AG20443 (cell line): Measurements from ENCODE around the gene PLCB4.
"Not testable (repeated sequence)": the region's sequence is repeated elsewhere in the genome, so short reads cannot be mapped to it uniquely, and the experiment has no call there.

Experiments used
- DNase-seq: peaks from one replicate; pipeline ENCODE4 v3.0.0; 2012; ENCODE audit warnings: low spot score, mixed read lengths

Gene PLCB4

DNA sequence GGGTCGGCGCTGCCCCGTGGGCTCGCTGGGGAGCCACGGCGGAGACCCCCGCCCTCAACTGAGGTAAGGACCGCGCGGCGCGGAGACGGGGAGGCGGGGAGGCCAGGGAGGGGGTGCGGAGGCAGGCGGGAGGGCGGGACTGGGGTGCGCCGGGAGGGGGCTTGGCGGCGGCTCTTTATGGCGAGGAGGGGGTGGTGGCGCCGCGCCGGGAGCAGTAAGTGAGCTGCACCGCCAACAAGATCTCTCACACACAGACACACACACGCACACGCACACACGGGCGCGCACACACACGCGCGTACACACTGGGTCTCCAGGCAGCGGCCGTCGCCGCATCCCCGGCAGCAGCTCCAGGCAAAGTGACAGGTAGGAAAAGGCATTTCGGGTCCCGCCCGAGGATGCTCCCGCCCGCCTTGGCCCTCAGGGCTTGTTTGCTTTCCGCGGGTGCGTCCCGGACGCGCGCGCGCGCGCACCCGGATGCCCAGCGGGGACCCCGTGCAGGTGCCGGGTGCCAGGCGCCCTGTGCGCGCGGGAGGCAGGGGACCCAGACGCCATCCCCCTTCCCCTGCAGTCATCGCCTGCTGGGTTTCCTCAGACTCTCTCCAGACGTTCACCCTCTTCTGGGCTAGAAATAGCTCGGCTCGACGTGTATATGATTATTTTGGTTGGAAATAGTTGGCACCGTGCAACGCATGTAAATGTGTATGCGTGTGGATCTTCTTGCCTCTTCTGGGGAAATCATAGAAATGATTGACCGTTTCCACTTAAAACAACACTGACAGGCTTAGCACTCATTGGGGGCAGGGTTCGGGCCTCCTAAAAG, at the start of gene PLCB4:
Gene PLCB4, plus strand, starts transcription at position 247 of the 823 bp plus-strand sequence. CDS start 238,728 bp downstream, outside the sequence.
- DNase-seq = peak; percentile 61

- no peak for DNase-seq
Observed at GRCh38 chr20:9019833-9020232, 49.1 kb upstream of the PLCB4 start.

DNA sequence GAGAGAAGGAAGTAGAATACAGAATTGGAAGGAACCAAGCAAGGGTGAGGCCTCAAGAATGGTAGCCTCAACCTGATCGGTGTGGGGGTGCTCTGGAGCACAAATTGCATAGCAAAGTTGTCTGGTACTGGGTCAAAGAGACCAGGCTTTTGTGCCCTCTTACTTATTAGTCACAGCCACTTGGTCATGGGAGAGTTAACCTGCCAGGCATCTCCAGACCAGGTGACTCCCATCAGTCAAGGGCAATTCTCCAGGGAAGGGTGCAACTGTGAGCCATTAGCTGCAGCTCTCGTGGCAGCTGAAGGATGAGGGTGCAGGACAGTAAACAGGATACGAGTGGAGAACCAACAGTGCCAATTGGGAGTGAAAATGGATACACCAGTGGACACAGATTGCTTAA, 47.7 kb upstream of the PLCB4 start:
- no peak for DNase-seq

DNA sequence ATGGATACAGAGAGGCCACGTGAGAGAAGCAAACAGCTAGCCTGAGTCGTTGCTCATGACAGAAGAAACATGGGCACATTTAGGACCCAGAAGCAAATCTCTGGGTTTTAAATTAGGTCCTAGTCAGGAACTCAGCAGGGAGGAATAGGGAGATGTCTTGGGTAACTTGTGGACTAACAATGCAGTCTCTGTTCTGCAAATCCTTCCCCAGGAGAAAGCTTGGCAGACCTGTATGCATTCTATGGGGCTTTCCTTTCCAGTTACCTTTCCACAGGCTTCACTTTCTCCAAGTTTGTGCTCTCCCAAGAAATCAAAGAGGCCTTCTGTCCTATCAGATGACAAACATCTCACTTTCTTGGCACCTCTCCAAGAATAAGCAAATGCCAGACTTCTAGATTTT, 47.2 kb upstream of the PLCB4 start:
- DNase-seq = no peak

DNA sequence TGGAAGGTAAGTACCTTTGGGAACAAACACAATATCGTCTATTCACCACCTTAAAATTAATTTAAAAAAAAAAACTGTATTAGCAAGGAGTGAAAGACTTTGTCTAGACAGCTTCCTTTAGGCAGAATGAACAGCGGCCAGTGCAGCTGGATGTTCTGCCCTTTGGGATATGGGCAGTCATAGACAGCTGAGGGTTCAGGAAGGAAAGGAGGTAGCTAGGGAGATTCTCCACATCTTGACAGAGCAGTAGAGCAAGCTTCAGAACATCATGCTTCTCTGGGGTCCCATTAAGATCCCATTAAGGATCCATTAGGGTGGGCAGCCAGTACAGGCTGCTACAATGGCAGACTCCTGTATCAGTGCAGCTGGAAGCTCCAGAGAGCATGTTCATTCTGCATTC, 46.5 kb upstream of the PLCB4 start:
- DNase-seq = no peak

- no peak for DNase-seq
Observed at GRCh38 chr20:9024606-9025005, 44.3 kb upstream of the PLCB4 start.

DNA sequence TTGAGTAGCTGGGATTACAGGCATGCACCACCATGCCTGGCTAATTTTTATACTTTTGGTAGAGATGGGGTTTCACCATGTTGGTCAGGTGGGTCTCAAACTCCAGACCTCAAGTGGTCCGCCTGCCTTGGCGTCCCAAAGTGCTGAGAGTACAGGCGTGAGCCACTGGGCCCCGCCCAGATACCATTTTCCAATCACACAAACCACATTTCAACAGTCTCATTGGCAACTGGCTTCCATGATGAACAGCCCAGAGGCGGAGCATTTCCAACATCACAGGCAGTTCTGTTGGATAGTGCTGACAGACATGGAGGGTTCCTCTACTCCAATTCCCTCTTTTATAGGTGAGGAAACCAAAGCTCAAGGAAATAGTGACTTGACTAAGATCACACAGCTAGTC, 43.9 kb upstream of the PLCB4 start:
- no peak for DNase-seq

GRCh38 chr20:9025643-9026042, 43.2 kb upstream of the PLCB4 start:
- DNase-seq = peak; percentile 66

DNA sequence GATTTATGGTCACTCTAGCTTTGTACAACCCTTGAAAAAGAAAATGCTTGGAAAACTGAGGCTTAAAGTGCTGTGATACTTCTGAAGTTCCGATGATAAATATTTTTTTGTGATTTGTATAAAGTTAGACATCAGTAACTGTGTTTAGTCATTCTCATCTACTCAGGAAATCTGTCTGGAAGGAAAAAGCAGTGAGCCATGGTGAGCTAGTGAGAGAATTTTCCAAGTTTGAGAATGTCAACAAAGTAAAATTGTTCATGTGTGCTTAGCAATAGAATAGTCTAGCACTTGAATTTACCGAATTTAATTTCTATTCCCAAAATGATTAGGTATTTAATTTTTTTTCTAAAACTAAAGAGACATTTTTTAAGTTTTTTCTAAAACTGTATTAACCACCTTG, 41.3 kb upstream of the PLCB4 start:
- no peak for DNase-seq

GRCh38 chr20:9028419-9028818, 40.5 kb upstream of the PLCB4 start:
- no peak for DNase-seq

DNA sequence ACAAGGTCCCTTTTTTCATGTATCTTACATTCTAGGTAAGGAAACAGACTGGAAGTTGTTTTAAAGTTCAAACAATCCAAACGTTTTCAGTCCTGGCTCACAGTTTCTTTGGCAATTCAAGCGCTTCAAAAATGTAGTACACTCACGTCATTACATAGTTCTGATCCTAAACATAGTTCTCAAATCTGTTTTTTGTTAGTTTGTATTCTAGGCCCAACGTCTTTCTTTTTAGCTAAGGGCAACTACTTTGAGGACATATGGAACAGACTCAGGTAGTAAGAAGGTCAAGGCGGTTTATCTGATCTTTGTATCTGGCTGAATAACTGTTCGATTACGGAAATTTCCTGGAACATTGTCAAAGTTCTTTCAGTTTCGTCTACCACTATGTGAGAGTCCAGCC, 36.9 kb upstream of the PLCB4 start:
- DNase-seq = peak; percentile 27

GRCh38 chr20:9032758-9033157, 36.1 kb upstream of the PLCB4 start:
- DNase-seq = peak; percentile 42

GRCh38 chr20:9035126-9035525, 33.8 kb upstream of the PLCB4 start:
- DNase-seq = peak; percentile 57

DNA sequence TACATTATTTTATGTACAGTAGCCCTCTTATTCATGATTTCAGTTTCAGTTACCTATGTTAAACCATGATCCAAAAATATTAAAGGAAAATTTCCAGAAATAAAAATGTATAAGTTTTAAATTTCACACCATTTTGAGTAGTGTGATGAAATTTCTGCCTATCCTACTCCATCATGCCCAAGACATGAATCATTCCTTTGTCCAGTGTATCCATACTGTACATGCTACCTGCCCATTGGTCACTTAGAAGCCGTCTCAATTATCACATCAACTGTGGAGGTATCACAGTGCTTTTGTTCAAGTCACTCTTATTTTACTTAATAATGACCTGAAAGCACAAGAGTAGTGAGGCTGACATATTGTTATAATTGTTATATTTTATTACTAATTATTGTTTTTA, 32.3 kb upstream of the PLCB4 start:
- DNase-seq = no peak

- DNase-seq = peak; percentile 22
Observed at GRCh38 chr20:9038791-9039535, 29.9 kb upstream of the PLCB4 start.

- peak; percentile 29 for DNase-seq
Observed at GRCh38 chr20:9040863-9041524, 27.9 kb upstream of the PLCB4 start.

GRCh38 chr20:9043364-9043763, 25.5 kb upstream of the PLCB4 start:
- DNase-seq = no peak

DNA sequence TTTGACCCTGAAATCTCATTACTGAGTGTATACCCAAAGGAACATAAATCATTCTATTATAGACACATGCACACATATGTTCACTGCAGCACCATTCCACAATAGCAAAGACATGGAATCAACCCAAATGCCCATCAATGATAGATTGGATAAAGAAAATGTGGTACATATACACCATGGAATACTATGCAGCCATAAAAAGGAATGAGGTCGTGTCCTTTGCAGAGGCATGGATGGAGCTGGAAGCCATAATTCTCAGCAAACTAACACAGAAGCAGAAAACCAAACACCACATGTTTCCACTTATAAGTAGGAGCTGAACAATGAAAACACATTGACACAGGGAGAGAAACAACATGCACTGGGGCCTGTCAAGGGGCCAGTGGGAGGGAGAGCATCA, 21.0 kb upstream of the PLCB4 start:
- not testable (repeated sequence) for DNase-seq

DNA sequence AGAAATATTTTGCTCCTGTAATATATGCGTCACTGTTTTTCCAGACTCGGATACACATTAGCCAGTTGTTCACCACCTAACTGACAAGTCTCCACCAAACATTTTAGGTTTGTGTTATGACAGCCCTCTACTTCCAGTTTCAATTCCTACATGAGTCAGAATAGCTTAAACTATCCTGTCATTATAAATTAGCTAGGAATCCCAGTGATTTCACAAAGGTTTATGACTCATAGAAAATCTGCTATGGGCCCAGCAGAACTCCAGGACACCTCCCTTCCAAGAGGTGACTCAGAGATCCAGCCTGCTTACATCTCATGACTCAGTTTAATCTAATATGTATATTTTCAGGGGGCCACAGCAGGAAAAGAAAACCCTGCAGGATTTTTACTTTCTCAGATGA, 17.4 kb upstream of the PLCB4 start:
- DNase-seq = peak; percentile 87

- DNase-seq = no peak
Observed at GRCh38 chr20:9052136-9052535, 16.8 kb upstream of the PLCB4 start.

DNA sequence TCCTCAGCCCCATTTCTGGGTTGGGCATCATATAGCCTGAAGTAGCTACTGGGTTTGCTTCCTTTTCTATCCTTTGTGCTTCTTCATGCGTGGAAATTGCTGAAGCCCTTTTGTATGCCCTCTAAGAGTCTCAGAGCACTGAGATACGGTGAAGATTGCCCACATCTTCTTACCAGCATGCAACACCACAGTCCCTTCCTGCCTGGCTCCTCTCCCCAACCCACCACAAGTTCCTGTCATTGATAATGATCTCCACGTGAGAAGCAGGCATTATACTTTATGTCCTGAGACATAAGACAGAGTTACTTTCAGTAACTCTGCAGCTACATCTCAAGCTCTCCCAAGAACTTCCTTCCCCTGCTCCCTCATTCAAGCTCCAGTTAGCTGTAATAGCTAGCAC, 15.8 kb upstream of the PLCB4 start:
- DNase-seq = no peak

- DNase-seq = peak; percentile 27
Observed at GRCh38 chr20:9054176-9054575, 14.7 kb upstream of the PLCB4 start.

GRCh38 chr20:9059931-9060330, 9.0 kb upstream of the PLCB4 start:
- DNase-seq = no peak
